CD8-positive, alpha-beta memory T cell (primary cell): ENCODE results near the gene ZNF230. TPM values are rescaled to one million over a fixed set of nuclear protein-coding genes. Genes with fewer than 3 reads are reported as not detected.
A peak's percentile ranks its signal among the peaks of the same experiment; 100 is the strongest.

Source experiments
- CTCF ChIA-PET: fragments of 350-600 bp; sonication (Branson Sonifier 250); formaldehyde crosslinking; loops from one replicate; lab custom pipeline; 2021; ENCODE audit warnings: antibody characterized with exemption; lab: Charles Lee
- POLR2A ChIA-PET: fragments of 350-600 bp; sonication (Branson Sonifier 250); formaldehyde crosslinking; loops from one replicate; lab custom pipeline; 2021; ENCODE audit warnings: antibody characterized with exemption; lab: Charles Lee
- DNase-seq, 5 donors: peaks; one replicate each; pipeline versions ENCODE4 v3.0.0 to v3.0.0-alpha.2; 2020 to 2022; ENCODE audit warnings: mixed read lengths in 1 of 5
- H3K27ac ChIP-seq: one replicate; pipeline ENCODE4 v1.7.0; 2013; ENCODE audit warnings: low read depth, mild to moderate bottlenecking, low read length, moderate library complexity
- H3K27me3 ChIP-seq: 2 replicates; pipeline ENCODE4 v1.7.0; 2013; ENCODE audit warnings: low read length, mild to moderate bottlenecking; ENCODE audit not compliant: insufficient read depth, poor library complexity, severe bottlenecking
- H3K36me3 ChIP-seq: 2 replicates; pipeline ENCODE4 v1.7.0; 2013; ENCODE audit warnings: mild to moderate bottlenecking, low read length, moderate library complexity; ENCODE audit not compliant: insufficient read depth
- H3K4me1 ChIP-seq: 2 replicates; pipeline ENCODE4 v1.7.0; 2013; ENCODE audit warnings: mild to moderate bottlenecking, low read length, moderate library complexity; ENCODE audit not compliant: insufficient read depth
- H3K4me3 ChIP-seq: 2 replicates; pipeline ENCODE4 v1.7.0; 2013; ENCODE audit warnings: mild to moderate bottlenecking, low read length
- H3K9me3 ChIP-seq: 2 replicates; pipeline ENCODE4 v1.7.0; 2013; ENCODE audit warnings: mild to moderate bottlenecking, low read length
- H3K27ac Mint-ChIP-seq, 8 donors: one replicate each; pipeline ENCODE4 v1.8.0; 2020 to 2021; ENCODE audit warnings: mixed read lengths in 8 of 8, mild to moderate bottlenecking in 6 of 8, inconsistent platforms in 3 of 8, moderate library complexity in 3 of 8
- H3K27me3 Mint-ChIP-seq, 2 donors: one replicate each; pipeline ENCODE4 v1.8.0; 2020 to 2021; ENCODE audit warnings: mixed read lengths in 2 of 2, mild to moderate bottlenecking in 1 of 2, moderate library complexity in 1 of 2
- H3K36me3 Mint-ChIP-seq, 3 donors: one replicate each; pipeline ENCODE4 v1.8.0; 2020 to 2021; ENCODE audit warnings: mixed read lengths in 3 of 3, inconsistent platforms in 1 of 3, mild to moderate bottlenecking in 1 of 3
- H3K4me1 Mint-ChIP-seq, 3 donors: one replicate each; pipeline ENCODE4 v1.8.0; 2020 to 2021; ENCODE audit warnings: mixed read lengths in 3 of 3, inconsistent platforms in 1 of 3, mild to moderate bottlenecking in 1 of 3
- H3K4me3 Mint-ChIP-seq, 7 donors: one replicate each; pipeline ENCODE4 v1.8.0; 2020 to 2021; ENCODE audit warnings: mixed read lengths in 7 of 7, mild to moderate bottlenecking in 6 of 7, moderate library complexity in 4 of 7, inconsistent platforms in 2 of 7
- H3K9me3 Mint-ChIP-seq, 5 donors: one replicate each; pipeline ENCODE4 v1.8.0; 2020 to 2022; ENCODE audit warnings: mixed read lengths in 5 of 5, mild to moderate bottlenecking in 3 of 5, moderate library complexity in 2 of 5, inconsistent platforms in 1 of 5
- polyA plus RNA-seq: library from polyadenylated mRNA; unstranded; fragments of 300-500 nt; fragmentation: Illumina TruSeq; gene quantifications from one replicate; pipeline ENCODE4 v1.2.3, GENCODE V29; 2021
- total RNA-seq, 2 experiments: library from RNA; stranded (reverse); gene quantifications; one replicate each; pipeline ENCODE4 v1.2.3, GENCODE V29; 2021

The ZNF230 gene
- total and polyA plus RNA-seq, 3 experiments from 2014 or later: 3.4 to 4.9 (median 3.9) TPM

DNA sequence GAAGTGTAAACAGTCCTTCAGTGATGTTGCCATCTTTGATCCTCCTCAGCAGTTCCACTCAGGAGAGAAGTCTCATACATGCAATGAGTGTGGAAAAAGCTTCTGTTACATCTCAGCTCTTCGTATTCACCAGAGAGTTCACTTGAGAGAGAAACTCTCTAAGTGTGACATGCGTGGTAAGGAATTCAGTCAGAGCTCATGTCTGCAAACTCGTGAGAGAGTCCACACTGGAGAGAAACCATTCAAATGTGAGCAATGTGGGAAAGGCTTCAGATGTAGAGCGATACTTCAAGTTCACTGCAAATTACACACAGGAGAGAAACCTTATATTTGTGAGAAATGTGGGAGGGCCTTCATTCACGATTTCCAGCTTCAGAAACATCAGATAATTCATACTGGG is 7.7 kb downstream of the ZNF230 start:
- H3K27ac ChIP-seq: no peak overlapping the region
- peaks cover 45% of the 10 kb centered on the region for H3K9me3 ChIP-seq
- Mint-ChIP-seq H3K27me3 (no peaks in the 10 kb centered on the region), H3K9me3 (peaks cover 75 to 93% (median 87%) of the 10 kb centered on the region in 5 donors), H3K4me3 (no peak overlapping the region), H3K4me1 (peaks cover 0 to 3% (median 0%) of the 10 kb centered on the region in 3 donors), H3K36me3 (peaks cover 54 to 86% (median 74%) of the 10 kb centered on the region in 3 donors), H3K27ac (no peak overlapping the region)
- no peaks in the 10 kb centered on the region for H3K27me3 ChIP-seq
- H3K36me3 ChIP-seq: peaks cover 52% of the 10 kb centered on the region
- H3K4me1 ChIP-seq: no peaks in the 10 kb centered on the region
- no peak for DNase-seq
- CTCF ChIA-PET: no interaction called here
- POLR2A ChIA-PET: no interaction called here
- H3K4me3 ChIP-seq: peak overlapping the region; percentile 0

DNA sequence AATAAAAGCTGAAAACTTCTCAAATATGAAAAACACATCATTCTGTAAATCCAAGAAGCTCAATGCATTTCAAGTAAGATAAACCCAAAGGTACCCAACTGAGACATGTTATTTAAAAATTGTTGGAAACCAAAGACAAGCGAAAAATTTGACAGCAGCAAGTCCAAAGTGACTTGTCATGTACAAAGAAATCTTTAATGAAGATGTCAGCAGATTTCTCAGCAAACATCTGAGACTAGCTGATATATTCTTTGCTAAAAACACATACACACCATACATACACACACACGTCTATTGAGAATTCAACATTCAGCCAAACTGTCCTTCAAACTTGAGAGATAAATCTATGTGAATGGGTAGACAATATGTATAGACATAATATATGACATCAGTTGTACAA is 16.7 kb downstream of the ZNF230 start:
- peaks cover under 1% of the 10 kb centered on the region for H3K4me1 ChIP-seq

DNA sequence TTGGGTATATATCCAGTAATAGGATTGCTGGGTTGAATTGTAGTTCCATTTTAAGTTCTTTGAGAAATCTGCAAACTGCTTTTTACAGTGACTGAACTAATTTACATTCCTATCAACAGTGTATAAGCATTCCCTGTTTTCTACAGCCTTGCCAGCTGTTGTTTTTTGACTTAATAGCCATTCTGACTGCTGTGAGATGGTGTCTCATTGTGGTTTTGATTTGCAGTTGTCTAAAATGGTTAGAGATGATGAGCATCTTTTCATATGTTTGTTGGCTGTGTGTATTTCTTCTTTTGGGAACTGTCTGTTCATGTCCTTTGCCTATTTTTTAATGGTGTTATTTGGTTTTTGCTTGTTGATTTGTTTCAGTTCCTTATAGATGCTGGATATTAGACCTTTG is 18.5 kb downstream of the ZNF230 start:
- no peak overlapping the region for H3K27ac Mint-ChIP-seq
- Histone ChIP-seq H3K9me3 (peaks cover 8% of the 10 kb centered on the region), H3K27me3 (no peaks in the 10 kb centered on the region), H3K27ac (no peak overlapping the region), H3K4me3 (no peak overlapping the region), H3K4me1 (peaks cover 12% of the 10 kb centered on the region), H3K36me3 (no peaks in the 10 kb centered on the region)
- no peak for DNase-seq
- ChIA-PET CTCF (no interaction called here), POLR2A (no interaction called here)
- H3K27me3 Mint-ChIP-seq: peaks cover 11 to 36% of the 10 kb centered on the region in 2 donors
- H3K36me3 Mint-ChIP-seq: peaks cover 4 to 70% (median 13%) of the 10 kb centered on the region in 3 donors
- peaks cover 9 to 50% (median 30%) of the 10 kb centered on the region in 5 donors for H3K9me3 Mint-ChIP-seq
- H3K4me1 Mint-ChIP-seq: peaks cover 16 to 18% (median 18%) of the 10 kb centered on the region in 3 donors
- H3K4me3 Mint-ChIP-seq: no peak overlapping the region

More for the DNA sequence above, 16.7 kb downstream of the ZNF230 start:
- no peak overlapping the region for H3K27ac ChIP-seq
- peaks cover 8% of the 10 kb centered on the region for H3K9me3 ChIP-seq
- H3K4me3 ChIP-seq: no peak overlapping the region
- Mint-ChIP-seq H3K36me3 (peaks cover 2 to 64% (median 5%) of the 10 kb centered on the region in 3 donors), H3K27ac (no peak overlapping the region), H3K4me3 (no peak overlapping the region), H3K9me3 (peaks cover 21 to 65% (median 39%) of the 10 kb centered on the region in 5 donors), H3K4me1 (peaks cover 0 to under 1% (median under 1%) of the 10 kb centered on the region in 3 donors), H3K27me3 (peaks cover 11 to 36% of the 10 kb centered on the region in 2 donors)
- CTCF ChIA-PET: no interaction called here
- no peaks in the 10 kb centered on the region for H3K36me3 ChIP-seq
- no peaks in the 10 kb centered on the region for H3K27me3 ChIP-seq
- POLR2A ChIA-PET: no interaction called here
- DNase-seq: no peak

DNA sequence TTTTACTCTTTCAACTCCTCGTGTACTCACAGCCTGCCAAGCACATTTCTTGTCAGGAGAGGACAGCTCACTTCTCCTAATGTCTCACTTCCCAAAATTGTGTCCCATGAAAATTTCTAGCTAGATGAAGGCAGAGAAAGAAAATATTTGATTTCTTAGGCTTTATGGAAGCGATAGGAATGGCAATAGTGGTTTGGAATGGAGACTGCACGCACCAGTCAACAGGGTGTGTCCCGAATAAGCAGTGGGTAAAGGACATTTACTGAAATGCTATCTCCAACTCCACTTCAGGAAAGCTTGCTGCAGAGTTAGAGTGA is 22.1 kb downstream of the ZNF230 start:
- DNase-seq: no peak
- Histone ChIP-seq H3K27me3 (no peaks in the 10 kb centered on the region), H3K36me3 (peaks cover 22% of the 10 kb centered on the region), H3K9me3 (peaks cover 12% of the 10 kb centered on the region), H3K4me1 (peaks cover 12% of the 10 kb centered on the region), H3K4me3 (peak overlapping the region; percentile 88), H3K27ac (peak overlapping the region; percentile 14)
- ChIA-PET CTCF (interaction anchor here (1.2 kb wide), 1 partner anchor 90 kb away, joined by 3 read pairs; the partner anchor contains the start of gene ZNF45), POLR2A (no interaction called here)
- Mint-ChIP-seq H3K9me3 (peaks cover 27 to 56% (median 46%) of the 10 kb centered on the region in 5 donors), H3K4me1 (peaks cover 24 to 37% (median 31%) of the 10 kb centered on the region in 3 donors), H3K27me3 (peaks cover 11 to 16% of the 10 kb centered on the region in 2 donors), H3K27ac (peak overlapping the region in 6 of 8 donors; percentile 65 to 97 (median 90)), H3K36me3 (peaks cover 30 to 78% (median 47%) of the 10 kb centered on the region in 3 donors), H3K4me3 (peak overlapping the region; percentile 89 to 99 (median 98))

DNA sequence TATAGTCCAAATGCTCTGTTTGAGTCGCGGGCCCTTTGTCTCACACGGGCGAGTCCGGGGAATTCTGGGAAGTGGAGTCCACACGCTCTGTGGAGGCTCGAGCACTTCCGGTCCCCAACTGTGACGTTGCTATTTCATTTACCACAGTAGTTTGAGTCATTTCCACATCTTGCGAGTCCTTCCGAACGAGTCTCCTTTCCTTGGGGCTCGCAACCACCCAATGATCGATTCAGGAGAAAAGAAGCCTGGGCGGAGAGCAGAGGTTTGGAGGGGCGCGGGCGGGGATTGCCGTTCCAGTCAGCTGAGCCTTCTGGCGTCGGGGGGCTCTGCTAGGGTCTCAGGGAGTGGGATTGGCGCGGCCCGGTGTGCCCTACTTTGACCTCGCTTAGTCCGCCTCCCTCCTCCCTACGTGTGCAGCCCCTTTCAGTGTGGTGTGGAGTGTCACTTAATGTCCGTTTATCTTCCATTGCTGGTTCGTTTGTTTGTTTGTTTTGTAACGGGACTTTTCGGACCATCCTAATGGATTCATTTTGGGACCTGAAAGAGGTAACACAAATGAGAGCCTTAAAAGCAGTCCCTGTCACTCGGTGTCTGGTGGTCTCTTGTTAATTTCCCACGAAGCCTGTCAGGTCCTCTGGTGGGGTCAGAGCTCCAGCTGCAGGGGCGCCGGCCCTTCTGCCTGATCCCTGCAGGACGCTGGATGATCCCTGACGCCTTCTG is 22.6 kb downstream of the ZNF230 start, which contains the start of gene ZNF222:
TSS of gene ZNF222 (plus strand) at position 163 of the 720 bp plus-strand sequence. CDS start at position 221, 58 bp downstream.
- H3K27ac Mint-ChIP-seq: peak within 1 kb of the TSS; percentile 65 to 97 (median 90)
- peaks cover 11% of the 10 kb centered on the region in 2 donors for H3K27me3 Mint-ChIP-seq
- H3K27me3 ChIP-seq: no peaks in the 10 kb centered on the region
- DNase-seq: peak; percentile 57 to 84 (median 67)
- H3K36me3 Mint-ChIP-seq: peaks cover 35 to 79% (median 52%) of the 10 kb centered on the region in 3 donors
- peaks cover 24 to 37% (median 31%) of the 10 kb centered on the region in 3 donors for H3K4me1 Mint-ChIP-seq
- H3K9me3 Mint-ChIP-seq: peaks cover 29 to 56% (median 48%) of the 10 kb centered on the region in 5 donors
- H3K4me3 ChIP-seq: peak within 1 kb of the TSS; percentile 88
- peak within 1 kb of the TSS; percentile 89 to 99 (median 98) for H3K4me3 Mint-ChIP-seq
- ChIA-PET POLR2A (interaction anchor here (1.3 kb wide), 1 partner anchor 22 kb away, joined by 3 read pairs; no protein-coding TSS in a partner anchor), CTCF (interaction anchor here (1.2 kb wide), 1 partner anchor 90 kb away, joined by 3 read pairs; the partner anchor contains the start of gene ZNF45)
- peaks cover 10% of the 10 kb centered on the region for H3K9me3 ChIP-seq
- peak within 1 kb of the TSS; percentile 62 for H3K27ac ChIP-seq
- H3K36me3 ChIP-seq: peaks cover 24% of the 10 kb centered on the region
- peaks cover 12% of the 10 kb centered on the region for H3K4me1 ChIP-seq

DNA sequence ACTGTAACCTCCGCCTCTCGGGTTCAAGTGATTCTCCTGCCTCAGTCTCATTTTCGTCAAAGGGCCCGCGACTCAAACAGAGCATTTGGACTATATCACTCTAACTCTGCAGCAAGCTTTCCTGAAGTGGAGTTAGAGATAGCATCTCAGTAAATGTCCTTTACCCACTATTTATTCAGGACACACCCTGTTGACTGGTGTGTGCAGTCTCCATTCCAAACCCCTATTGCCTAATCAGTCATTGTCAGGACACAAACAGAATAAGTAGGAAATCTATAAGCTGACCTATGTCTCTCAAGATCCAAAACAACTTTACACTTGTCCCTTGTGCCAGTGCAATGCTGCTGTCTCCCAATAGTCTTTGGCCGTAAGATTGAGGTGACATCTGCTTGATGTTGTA is 23.9 kb downstream of the ZNF230 start:
- H3K9me3 ChIP-seq: peaks cover 8% of the 10 kb centered on the region
- H3K4me3 Mint-ChIP-seq: peak overlapping the region; percentile 23 to 99 (median 96)
- H3K9me3 Mint-ChIP-seq: peaks cover 35 to 64% (median 53%) of the 10 kb centered on the region in 5 donors
- DNase-seq: no peak
- H3K4me3 ChIP-seq: no peak overlapping the region
- H3K27ac Mint-ChIP-seq: no peak overlapping the region
- peaks cover 12% of the 10 kb centered on the region for H3K4me1 ChIP-seq
- ChIA-PET CTCF (no interaction called here), POLR2A (interaction anchor here (1.3 kb wide), 1 partner anchor 23 kb away, joined by 3 read pairs; no protein-coding TSS in a partner anchor)
- peaks cover 42 to 83% (median 64%) of the 10 kb centered on the region in 3 donors for H3K36me3 Mint-ChIP-seq
- H3K27me3 Mint-ChIP-seq: peaks cover 3 to 7% of the 10 kb centered on the region in 2 donors
- peaks cover 24% of the 10 kb centered on the region for H3K36me3 ChIP-seq
- no peak overlapping the region for H3K27ac ChIP-seq
- H3K4me1 Mint-ChIP-seq: peaks cover 24 to 37% (median 31%) of the 10 kb centered on the region in 3 donors
- H3K27me3 ChIP-seq: no peaks in the 10 kb centered on the region

DNA sequence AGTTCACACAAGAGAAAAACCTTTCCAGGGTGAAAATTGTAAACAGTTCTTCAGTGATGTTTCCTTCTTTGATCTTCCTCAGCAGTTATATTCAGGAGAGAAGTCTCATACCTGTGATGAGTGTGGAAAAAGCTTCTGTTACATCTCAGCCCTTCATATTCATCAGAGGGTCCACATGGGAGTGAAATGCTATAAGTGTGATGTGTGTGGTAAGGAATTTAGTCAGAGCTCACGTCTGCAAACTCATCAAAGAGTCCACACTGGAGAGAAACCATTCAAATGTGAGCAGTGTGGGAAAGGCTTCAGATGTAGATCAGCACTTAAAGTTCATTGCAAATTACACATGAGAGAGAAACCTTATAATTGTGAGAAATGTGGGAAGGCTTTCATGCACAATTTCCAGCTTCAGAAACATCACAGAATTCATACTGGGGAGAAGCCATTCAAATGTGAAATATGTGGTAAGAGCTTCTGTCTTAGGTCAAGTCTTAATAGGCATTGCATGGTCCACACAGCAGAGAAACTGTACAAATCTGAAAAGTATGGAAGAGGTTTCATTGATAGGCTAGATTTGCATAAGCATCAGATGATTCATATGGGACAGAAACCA is 29.3 kb downstream of the ZNF230 start:
- H3K27ac Mint-ChIP-seq: no peak overlapping the region
- peaks cover 75 to 97% (median 94%) of the 10 kb centered on the region in 5 donors for H3K9me3 Mint-ChIP-seq
- Histone ChIP-seq H3K9me3 (peaks cover 31% of the 10 kb centered on the region), H3K27me3 (no peaks in the 10 kb centered on the region), H3K4me1 (no peaks in the 10 kb centered on the region), H3K27ac (no peak overlapping the region), H3K36me3 (peaks cover 19% of the 10 kb centered on the region), H3K4me3 (no peak overlapping the region)
- CTCF ChIA-PET: no interaction called here
- H3K4me1 Mint-ChIP-seq: peaks cover 7 to 12% (median 11%) of the 10 kb centered on the region in 3 donors
- POLR2A ChIA-PET: no interaction called here
- DNase-seq: no peak
- no peak overlapping the region for H3K4me3 Mint-ChIP-seq
- H3K27me3 Mint-ChIP-seq: no peaks in the 10 kb centered on the region
- peaks cover 45 to 75% (median 66%) of the 10 kb centered on the region in 3 donors for H3K36me3 Mint-ChIP-seq
